ACC112 (cell line): ENCODE measurements around the gene ANKLE1.
"Not testable (repeated sequence)": the region's sequence is repeated elsewhere in the genome, so short reads cannot be mapped to it uniquely, and the experiment has no call there.

Experiments
- H2AFZ ChIP-seq: fragments of 200-600 bp; sonication (generic); one replicate; pipeline ENCODE4 v1.6.0; 2017; ENCODE audit warnings: antibody characterized with exemption, low read length; ENCODE audit not compliant: unreplicated experiment
- H3K27ac ChIP-seq: fragments of 200-600 bp; sonication (generic); 2 replicates; pipeline ENCODE4 v1.5.1; 2014; ENCODE audit warnings: low read depth, mild to moderate bottlenecking, antibody characterized with exemption, low read length, moderate library complexity
- H3K27me3 ChIP-seq: fragments of 200-600 bp; sonication (generic); 2 replicates; pipeline ENCODE4 v1.6.1; 2014; ENCODE audit warnings: mild to moderate bottlenecking, antibody characterized with exemption, low read length, moderate library complexity, mixed read lengths; ENCODE audit not compliant: insufficient read depth
- H3K36me3 ChIP-seq: fragments of 200-600 bp; sonication (generic); 2 replicates; pipeline ENCODE4 v1.6.1; 2016; ENCODE audit warnings: mild to moderate bottlenecking, antibody characterized with exemption, low read length, moderate library complexity, mixed read lengths; ENCODE audit not compliant: insufficient read depth
- H3K4me1 ChIP-seq: fragments of 200-600 bp; sonication (generic); one replicate; pipeline ENCODE4 v1.6.1; 2016; ENCODE audit warnings: low read length, mixed read lengths; ENCODE audit not compliant: insufficient read depth, unreplicated experiment, control insufficient read depth
- H3K4me3 ChIP-seq: fragments of 200-600 bp; sonication (generic); 2 replicates; pipeline ENCODE4 v1.5.1; 2014; ENCODE audit warnings: mild to moderate bottlenecking, low read depth, low read length
- H3K79me2 ChIP-seq: fragments of 200-600 bp; sonication (generic); one replicate; pipeline ENCODE4 v1.6.0; 2016; ENCODE audit warnings: low read length; ENCODE audit not compliant: control insufficient read depth, unreplicated experiment, insufficient read depth

The ANKLE1 gene

GRCh38 chr19:17266026-17266425 is 15.7 kb upstream of the ANKLE1 start:
- H3K27ac ChIP-seq: no peak overlapping the region
- H2AFZ ChIP-seq: no peak overlapping the region
- H3K79me2 ChIP-seq: peaks cover 13% of the 10 kb centered on the region
- H3K36me3 ChIP-seq: no peaks in the 10 kb centered on the region
- H3K4me3 ChIP-seq: no peak overlapping the region
- H3K27me3 ChIP-seq: no peaks in the 10 kb centered on the region
- H3K4me1 ChIP-seq: peaks cover 4% of the 10 kb centered on the region

GRCh38 chr19:17266589-17266974 is 15.1 kb upstream of the ANKLE1 start:
- H3K4me1 ChIP-seq: peaks cover 4% of the 10 kb centered on the region
- H3K79me2 ChIP-seq: peaks cover 13% of the 10 kb centered on the region
- no peaks in the 10 kb centered on the region for H3K36me3 ChIP-seq
- no peak overlapping the region for H3K27ac ChIP-seq
- H3K4me3 ChIP-seq: no peak overlapping the region
- peak overlapping the region; percentile 12 for H2AFZ ChIP-seq
- H3K27me3 ChIP-seq: no peaks in the 10 kb centered on the region

GRCh38 chr19:17266975-17267788 is 14.5 kb upstream of the ANKLE1 start, which contains the start of gene BABAM1:
Gene BABAM1 (plus strand): TSS chr19:17267443. CDS start chr19:17268807, 1,364 bp downstream.
- Histone ChIP-seq H3K36me3 (no peaks in the 10 kb centered on the region), H3K79me2 (peaks cover 13% of the 10 kb centered on the region), H3K4me3 (peak within 1 kb of the TSS; percentile 96), H2AFZ (peak within 1 kb of the TSS; percentile 48), H3K27ac (peak within 1 kb of the TSS; percentile 70), H3K4me1 (peaks cover 4% of the 10 kb centered on the region), H3K27me3 (no peaks in the 10 kb centered on the region)

- Histone ChIP-seq H3K4me1 (peaks cover 4% of the 10 kb centered on the region), H3K27me3 (no peaks in the 10 kb centered on the region), H3K36me3 (no peaks in the 10 kb centered on the region), H2AFZ (no peak overlapping the region), H3K79me2 (peaks cover 13% of the 10 kb centered on the region), H3K4me3 (peak overlapping the region; percentile 96; the same call in 1 of the 2 replicates), H3K27ac (no peak overlapping the region)
Observed at GRCh38 chr19:17268754-17269153, 12.9 kb upstream of the ANKLE1 start.

GRCh38 chr19:17274892-17275291 is 6.8 kb upstream of the ANKLE1 start:
- not testable (repeated sequence) for H2AFZ ChIP-seq, H3K27ac ChIP-seq, H3K27me3 ChIP-seq, H3K36me3 ChIP-seq, H3K4me3 ChIP-seq, H3K79me2 ChIP-seq, H3K4me1 ChIP-seq

GRCh38 chr19:17275441-17276175 is 6.1 kb upstream of the ANKLE1 start:
- Histone ChIP-seq H2AFZ (no peak overlapping the region), H3K4me1 (no peaks in the 10 kb centered on the region), H3K27ac (no peak overlapping the region), H3K79me2 (no peaks in the 10 kb centered on the region), H3K4me3 (no peak overlapping the region), H3K36me3 (peaks cover 2% of the 10 kb centered on the region; the same call in 1 of the 2 replicates), H3K27me3 (no peaks in the 10 kb centered on the region)

GRCh38 chr19:17279436-17279835 is 2.3 kb upstream of the ANKLE1 start:
- H2AFZ ChIP-seq: no peak overlapping the region
- no peaks in the 10 kb centered on the region for H3K4me1 ChIP-seq
- no peaks in the 10 kb centered on the region for H3K27me3 ChIP-seq
- no peak overlapping the region for H3K27ac ChIP-seq
- H3K4me3 ChIP-seq: no peak overlapping the region
- no peaks in the 10 kb centered on the region for H3K79me2 ChIP-seq
- peaks cover 2% of the 10 kb centered on the region; the same call in 1 of the 2 replicates for H3K36me3 ChIP-seq

- H3K27ac ChIP-seq: no peak overlapping the region
- no peaks in the 10 kb centered on the region for H3K27me3 ChIP-seq
- no peaks in the 10 kb centered on the region for H3K4me1 ChIP-seq
- H3K36me3 ChIP-seq: no peaks in the 10 kb centered on the region
- H3K4me3 ChIP-seq: peak overlapping the region; percentile 82
- peak overlapping the region; percentile 62 for H2AFZ ChIP-seq
- H3K79me2 ChIP-seq: no peaks in the 10 kb centered on the region
Observed at GRCh38 chr19:17282488-17283125, 906 bp downstream of the ANKLE1 start.

GRCh38 chr19:17283504-17283996 is 1.8 kb downstream of the ANKLE1 start:
- no peaks in the 10 kb centered on the region for H3K4me1 ChIP-seq
- no peak overlapping the region for H3K27ac ChIP-seq
- H3K27me3 ChIP-seq: no peaks in the 10 kb centered on the region
- no peaks in the 10 kb centered on the region for H3K36me3 ChIP-seq
- H2AFZ ChIP-seq: no peak overlapping the region
- no peak overlapping the region for H3K4me3 ChIP-seq
- no peaks in the 10 kb centered on the region for H3K79me2 ChIP-seq

GRCh38 chr19:17285415-17286135 is 3.9 kb downstream of the ANKLE1 start:
- no peaks in the 10 kb centered on the region for H3K27me3 ChIP-seq
- no peaks in the 10 kb centered on the region for H3K79me2 ChIP-seq
- no peak overlapping the region for H3K27ac ChIP-seq
- H2AFZ ChIP-seq: no peak overlapping the region
- H3K4me3 ChIP-seq: no peak overlapping the region
- H3K36me3 ChIP-seq: no peaks in the 10 kb centered on the region
- H3K4me1 ChIP-seq: no peaks in the 10 kb centered on the region
